Activated naive CD4-positive, alpha-beta T cell treated with anti-CD3 and anti-CD28 coated beads, Interleukin-2, amount 50 U/mL, for 24 hours (primary cell): ENCODE data around the gene TDRD5.
"Not testable (repeated sequence)": the region's sequence is repeated elsewhere in the genome, so short reads cannot be mapped to it uniquely, and the experiment has no call there.

Experiments
- H3K27ac Mint-ChIP-seq: one replicate; pipeline ENCODE4 v1.8.0; 2021; ENCODE audit warnings: mild to moderate bottlenecking, mixed read lengths
- H3K27me3 Mint-ChIP-seq: one replicate; pipeline ENCODE4 v1.8.0; 2021; ENCODE audit warnings: mixed read lengths
- H3K36me3 Mint-ChIP-seq: one replicate; pipeline ENCODE4 v1.8.0; 2021; ENCODE audit warnings: mixed read lengths
- H3K4me1 Mint-ChIP-seq: one replicate; pipeline ENCODE4 v1.8.0; 2021; ENCODE audit warnings: mixed read lengths
- H3K4me3 Mint-ChIP-seq: one replicate; pipeline ENCODE4 v1.8.0; 2021; ENCODE audit warnings: mild to moderate bottlenecking, mixed read lengths
- H3K9me3 Mint-ChIP-seq: one replicate; pipeline ENCODE4 v1.8.0; 2021; ENCODE audit warnings: mixed read lengths

TDRD5 gene

DNA sequence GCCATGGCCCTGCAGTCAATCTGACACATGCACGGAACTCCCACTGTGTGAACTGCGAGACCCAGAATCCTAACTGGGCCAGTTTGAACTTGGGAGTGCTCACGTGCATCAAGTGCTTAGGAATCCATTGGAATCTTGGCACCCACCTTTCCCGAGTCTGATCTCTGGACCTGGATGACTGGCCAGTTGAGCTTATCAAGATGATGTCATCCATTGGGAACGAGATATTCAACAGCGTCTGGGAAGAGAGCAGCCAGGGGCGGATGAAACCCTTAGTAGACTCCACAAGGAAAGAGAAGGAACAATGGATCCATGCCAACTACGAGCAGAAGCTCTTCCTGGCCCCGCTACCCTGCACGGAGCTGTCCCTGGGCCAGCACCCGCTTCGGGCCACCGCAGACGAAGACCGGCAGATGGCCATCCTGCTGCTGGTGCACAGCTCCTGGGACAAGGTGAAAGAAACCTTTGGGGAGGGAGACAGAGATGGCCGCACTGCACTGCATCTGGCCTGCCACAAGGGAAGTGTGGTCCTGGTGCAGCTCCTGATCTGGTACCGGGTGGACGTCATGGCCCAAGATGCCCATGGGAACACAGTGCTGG, 3.1 kb upstream of the TDRD5 start:
- Mint-ChIP-seq H3K36me3 (no peaks in the 10 kb centered on the region), H3K27ac (no peak overlapping the region), H3K27me3 (peaks cover 44% of the 10 kb centered on the region), H3K9me3 (no peaks in the 10 kb centered on the region), H3K4me3 (no peak overlapping the region), H3K4me1 (no peaks in the 10 kb centered on the region)

DNA sequence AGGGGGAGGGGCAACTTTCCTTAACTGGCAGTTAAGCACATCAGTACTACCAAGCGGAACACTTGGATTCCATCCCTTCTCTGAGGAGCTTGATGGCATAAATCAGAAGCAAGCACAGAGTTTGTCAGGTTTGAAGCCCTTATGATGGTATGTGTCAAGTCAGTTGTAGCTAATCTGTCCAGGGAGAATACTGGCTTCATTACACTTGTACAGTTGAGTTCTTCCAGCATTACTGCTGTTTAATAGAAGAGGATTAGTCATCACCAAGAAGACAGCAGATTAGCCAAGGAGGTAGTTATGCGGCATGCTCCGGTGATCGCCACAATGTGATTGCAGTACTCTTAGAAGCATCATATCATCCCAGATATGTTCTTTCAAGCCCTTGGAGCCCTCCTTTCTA, 2.1 kb upstream of the TDRD5 start:
- H3K4me3 Mint-ChIP-seq, result no peak overlapping the region
- peaks cover 41% of the 10 kb centered on the region for H3K27me3 Mint-ChIP-seq
- no peaks in the 10 kb centered on the region for H3K9me3 Mint-ChIP-seq
- H3K36me3 Mint-ChIP-seq, result no peaks in the 10 kb centered on the region
- H3K4me1 Mint-ChIP-seq, result no peaks in the 10 kb centered on the region
- H3K27ac Mint-ChIP-seq, result no peak overlapping the region

DNA sequence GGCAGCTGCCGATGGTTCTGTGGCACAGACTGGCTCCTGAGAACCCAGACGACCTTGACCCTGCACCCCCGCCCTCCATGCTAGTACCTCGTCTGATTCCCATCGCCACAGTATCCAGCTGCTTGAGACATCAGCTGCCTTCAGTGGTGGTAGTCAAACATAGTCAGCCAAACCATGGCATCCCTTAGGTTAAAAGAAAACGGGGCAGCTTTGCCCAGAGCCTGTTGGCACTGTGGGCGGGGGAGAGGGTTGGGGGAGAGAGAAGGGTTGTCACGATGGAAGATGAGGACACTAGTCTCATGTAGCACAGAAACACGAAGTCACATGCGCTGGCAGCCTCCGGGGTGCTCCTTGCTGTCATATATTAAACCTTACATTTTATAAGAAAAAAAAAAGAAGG, 961 bp upstream of the TDRD5 start:
- H3K9me3 Mint-ChIP-seq, result no peaks in the 10 kb centered on the region
- H3K4me3 Mint-ChIP-seq, result no peak overlapping the region
- no peak overlapping the region for H3K27ac Mint-ChIP-seq
- peaks cover 32% of the 10 kb centered on the region for H3K27me3 Mint-ChIP-seq
- H3K4me1 Mint-ChIP-seq, result no peaks in the 10 kb centered on the region
- no peaks in the 10 kb centered on the region for H3K36me3 Mint-ChIP-seq

DNA sequence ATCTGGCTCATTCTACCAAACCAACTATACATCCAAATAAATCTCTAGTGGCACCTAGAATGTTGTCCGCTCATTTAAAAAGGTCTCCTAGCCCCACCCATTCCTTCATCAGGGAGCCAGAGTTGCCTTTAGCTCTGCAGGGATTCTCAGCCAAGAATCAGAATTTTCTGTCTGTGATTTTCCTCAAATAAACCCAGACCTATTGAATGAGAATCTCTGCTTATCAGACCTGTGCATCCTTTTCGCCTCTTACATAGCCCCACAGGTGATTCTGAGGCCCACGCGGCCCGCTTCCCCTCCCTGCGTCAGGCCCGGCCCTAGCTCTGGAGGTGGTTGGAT, 410 bp upstream of the TDRD5 start:
- no peaks in the 10 kb centered on the region for H3K36me3 Mint-ChIP-seq
- no peaks in the 10 kb centered on the region for H3K4me1 Mint-ChIP-seq
- no peak overlapping the region for H3K4me3 Mint-ChIP-seq
- no peaks in the 10 kb centered on the region for H3K9me3 Mint-ChIP-seq
- no peak overlapping the region for H3K27ac Mint-ChIP-seq
- H3K27me3 Mint-ChIP-seq, result peaks cover 29% of the 10 kb centered on the region

DNA sequence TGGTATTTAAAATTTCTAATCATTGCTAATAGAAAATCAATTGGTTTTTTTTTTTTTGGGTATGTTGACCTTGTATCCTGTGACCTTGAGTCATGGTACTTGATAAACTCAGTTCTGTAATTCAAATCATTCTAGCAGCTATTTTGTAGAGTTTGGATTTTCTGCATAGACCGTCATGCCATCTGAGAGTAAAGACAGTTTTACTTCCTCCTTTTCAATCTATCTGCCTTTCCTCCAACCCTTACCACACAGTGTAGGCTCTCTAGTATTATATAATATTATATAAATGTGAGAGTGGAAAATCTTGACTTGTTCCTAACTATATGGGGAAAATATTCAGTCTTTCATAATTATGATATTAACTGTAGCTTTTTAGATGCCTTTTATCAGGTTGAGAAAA, 7.0 kb downstream of the TDRD5 start:
- no peak overlapping the region for H3K4me3 Mint-ChIP-seq
- H3K36me3 Mint-ChIP-seq, result no peaks in the 10 kb centered on the region
- no peaks in the 10 kb centered on the region for H3K9me3 Mint-ChIP-seq
- H3K27me3 Mint-ChIP-seq, result peaks cover 9% of the 10 kb centered on the region
- H3K4me1 Mint-ChIP-seq, result no peaks in the 10 kb centered on the region
- no peak overlapping the region for H3K27ac Mint-ChIP-seq

DNA sequence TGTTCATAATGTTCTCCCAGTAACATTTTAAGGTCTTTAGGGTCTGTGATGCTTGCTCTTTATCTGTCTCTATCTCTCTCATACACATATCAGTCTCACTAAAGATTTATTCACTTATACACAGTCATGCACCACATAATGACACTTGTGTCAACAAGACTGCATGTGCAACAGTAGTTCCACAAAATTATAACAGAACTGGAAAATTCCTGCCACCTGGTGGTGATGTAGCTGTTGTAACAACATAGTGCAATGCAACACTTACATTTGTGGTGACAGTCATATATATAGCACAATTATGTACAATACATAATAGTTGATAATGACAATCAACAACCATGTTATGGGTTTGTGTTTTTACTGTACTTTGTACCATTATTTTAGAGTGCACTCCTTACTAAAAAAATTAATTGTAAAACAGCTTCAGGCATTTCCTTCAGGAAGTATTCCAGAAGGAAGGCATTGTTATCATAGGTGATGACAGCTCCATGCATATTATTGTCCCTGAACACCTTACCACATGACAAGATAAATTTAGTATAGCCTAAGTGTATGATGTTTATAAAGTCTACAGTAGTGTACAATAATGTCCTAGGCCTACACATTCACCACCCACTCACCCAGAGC, 8.1 kb downstream of the TDRD5 start:
- H3K27ac Mint-ChIP-seq, result no peak overlapping the region
- H3K4me3 Mint-ChIP-seq, result no peak overlapping the region
- no peaks in the 10 kb centered on the region for H3K4me1 Mint-ChIP-seq
- peaks cover 11% of the 10 kb centered on the region for H3K27me3 Mint-ChIP-seq
- no peaks in the 10 kb centered on the region for H3K9me3 Mint-ChIP-seq
- H3K36me3 Mint-ChIP-seq, result no peaks in the 10 kb centered on the region

DNA sequence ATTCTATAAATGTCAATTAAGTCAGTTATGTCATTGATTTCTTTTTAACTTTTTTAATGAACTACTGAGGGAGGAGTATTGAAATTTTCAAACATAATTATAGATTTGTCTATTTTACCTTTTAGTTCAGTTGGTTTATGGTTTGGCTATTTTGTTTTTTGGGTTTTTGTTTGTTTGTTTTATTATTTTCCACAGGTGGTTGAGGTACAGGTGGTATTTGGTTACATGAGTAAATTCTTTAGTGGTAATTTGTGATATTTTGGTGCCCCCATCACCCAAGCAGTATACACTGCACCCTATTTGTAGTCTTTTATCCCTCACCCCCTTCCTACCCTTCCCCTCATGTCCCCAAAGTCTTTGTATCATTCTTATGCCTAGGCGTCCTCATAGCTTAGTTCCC, 9.5 kb downstream of the TDRD5 start:
- H3K9me3 Mint-ChIP-seq, result peaks cover under 1% of the 10 kb centered on the region
- no peaks in the 10 kb centered on the region for H3K36me3 Mint-ChIP-seq
- H3K27ac Mint-ChIP-seq, result no peak overlapping the region
- H3K4me3 Mint-ChIP-seq, result no peak overlapping the region
- no peaks in the 10 kb centered on the region for H3K4me1 Mint-ChIP-seq
- H3K27me3 Mint-ChIP-seq, result peaks cover 14% of the 10 kb centered on the region

DNA sequence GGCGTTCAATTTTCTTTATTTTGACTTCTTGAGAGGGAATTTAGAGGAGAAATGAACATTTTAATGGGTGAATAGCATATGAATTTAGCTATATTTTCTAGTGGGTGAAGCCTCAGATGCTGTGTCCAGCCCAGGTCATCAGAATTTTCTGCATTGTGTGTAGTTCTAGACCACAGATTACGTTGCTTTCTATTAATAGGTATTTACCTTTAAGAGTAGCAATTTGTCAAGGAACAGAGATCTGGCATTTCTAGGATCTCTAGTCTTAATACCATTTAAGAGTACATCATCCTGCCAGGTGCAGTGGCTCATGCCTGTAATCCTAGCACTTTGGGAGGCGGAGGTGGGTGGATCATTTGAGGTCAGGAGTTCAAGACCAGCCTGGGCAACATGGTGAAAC, 20.7 kb downstream of the TDRD5 start:
- Mint-ChIP-seq H3K4me1 (no peaks in the 10 kb centered on the region), H3K27me3 (peaks cover 20% of the 10 kb centered on the region), H3K36me3 (no peaks in the 10 kb centered on the region), H3K9me3 (no peaks in the 10 kb centered on the region), H3K4me3 (no peak overlapping the region), H3K27ac (no peak overlapping the region)

DNA sequence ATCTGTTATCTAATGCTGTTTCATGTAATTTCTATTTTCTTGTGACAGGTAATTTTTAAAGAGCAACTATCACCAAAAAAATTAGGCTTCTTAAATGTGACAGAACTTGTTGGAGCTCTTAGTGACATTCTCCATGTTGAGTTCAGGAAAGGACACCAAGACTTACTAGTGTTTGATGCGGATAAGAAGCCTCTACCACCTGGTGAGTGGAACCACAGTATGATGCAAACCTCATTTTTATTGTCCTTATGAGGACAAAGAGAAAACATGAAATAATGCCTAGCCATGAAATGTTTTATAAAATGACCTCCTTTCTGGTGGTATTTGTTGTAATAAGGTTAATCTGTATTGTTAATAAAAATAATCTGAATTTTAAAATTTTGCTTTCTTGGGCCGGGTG, 39.1 kb downstream of the TDRD5 start:
- H3K4me1 Mint-ChIP-seq, result no peaks in the 10 kb centered on the region
- no peaks in the 10 kb centered on the region for H3K36me3 Mint-ChIP-seq
- no peak overlapping the region for H3K27ac Mint-ChIP-seq
- no peak overlapping the region for H3K4me3 Mint-ChIP-seq
- H3K9me3 Mint-ChIP-seq, result no peaks in the 10 kb centered on the region
- no peaks in the 10 kb centered on the region for H3K27me3 Mint-ChIP-seq

DNA sequence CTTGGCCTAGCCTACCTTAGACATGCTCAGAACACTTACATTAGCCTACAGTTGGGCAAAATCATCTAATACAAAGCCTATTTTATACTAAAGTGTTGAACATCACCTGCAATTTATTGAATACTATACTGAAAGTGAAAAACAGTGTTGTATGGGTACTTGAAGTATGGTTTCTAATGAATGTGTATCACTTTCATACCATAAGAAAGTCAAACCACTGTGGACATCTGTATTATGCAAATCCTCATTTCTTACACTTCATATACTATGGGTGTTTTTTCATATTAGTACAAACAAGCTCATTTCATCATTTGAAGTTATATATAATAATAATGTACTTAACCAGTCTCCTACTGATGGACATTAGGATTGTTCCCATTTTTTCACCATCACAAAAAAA, 41.2 kb downstream of the TDRD5 start:
- Mint-ChIP-seq H3K9me3 (no peaks in the 10 kb centered on the region), H3K36me3 (no peaks in the 10 kb centered on the region)

DNA sequence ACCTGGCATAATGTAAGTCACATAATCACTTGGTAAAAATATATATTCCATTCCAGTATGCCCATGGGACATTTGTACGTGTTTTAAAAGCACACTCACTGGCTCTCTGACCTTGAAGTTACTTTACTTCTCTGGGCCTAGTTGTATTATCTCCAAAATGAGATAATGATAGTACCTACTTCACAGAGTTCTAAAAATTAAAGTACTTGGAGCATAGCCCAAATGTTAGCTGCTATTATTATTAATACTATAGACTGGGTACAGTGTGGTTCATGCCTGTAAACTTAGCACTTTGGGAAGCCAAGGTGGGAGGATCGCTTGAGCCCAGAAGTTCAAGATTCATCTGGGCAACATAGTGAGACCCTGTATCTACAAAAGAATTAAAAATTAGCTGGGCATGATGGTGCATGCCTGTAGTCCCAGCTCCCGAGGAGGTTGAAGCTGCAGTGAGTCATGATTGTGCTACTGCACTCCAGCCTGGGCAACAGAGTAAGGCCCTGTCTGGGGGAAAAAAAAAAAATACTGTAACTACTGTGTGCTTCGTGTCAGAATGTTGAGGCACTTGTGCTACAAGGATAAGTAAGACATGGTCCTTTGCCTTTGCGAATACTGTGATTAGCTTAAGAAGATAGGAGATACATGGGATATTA, 45.7 kb downstream of the TDRD5 start:
- Mint-ChIP-seq H3K4me1 (no peaks in the 10 kb centered on the region), H3K4me3 (no peak overlapping the region), H3K36me3 (no peaks in the 10 kb centered on the region), H3K27ac (no peak overlapping the region), H3K9me3 (no peaks in the 10 kb centered on the region), H3K27me3 (peaks cover 2% of the 10 kb centered on the region)

More for the DNA sequence above, 41.2 kb downstream of the TDRD5 start:
- no peaks in the 10 kb centered on the region for H3K27me3 Mint-ChIP-seq
- H3K4me3 Mint-ChIP-seq, result no peak overlapping the region
- no peak overlapping the region for H3K27ac Mint-ChIP-seq
- no peaks in the 10 kb centered on the region for H3K4me1 Mint-ChIP-seq

DNA sequence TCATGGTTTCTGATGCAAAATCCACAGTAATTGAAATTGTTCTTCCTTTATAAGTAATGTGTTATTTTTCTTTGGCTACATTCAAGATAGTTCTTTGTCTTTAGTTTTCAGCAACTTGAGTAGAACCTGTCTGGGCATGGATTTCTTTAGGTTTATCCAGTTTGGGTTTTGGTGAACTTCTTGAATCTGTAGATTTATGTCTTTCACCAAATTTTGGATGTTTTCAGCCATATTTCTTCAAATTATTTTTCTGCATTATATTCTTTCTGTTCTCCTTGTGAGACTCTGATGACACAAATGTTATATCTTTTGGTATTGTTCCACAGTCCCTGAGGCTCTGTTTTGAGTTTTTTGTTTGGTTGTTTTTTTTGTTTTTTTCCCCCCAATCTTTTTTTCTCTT, 69.4 kb downstream of the TDRD5 start:
- Mint-ChIP-seq H3K27ac (no peak overlapping the region), H3K4me1 (no peaks in the 10 kb centered on the region), H3K4me3 (no peak overlapping the region), H3K36me3 (peaks cover 1% of the 10 kb centered on the region), H3K27me3 (peaks cover 11% of the 10 kb centered on the region), H3K9me3 (peaks cover 16% of the 10 kb centered on the region)

DNA sequence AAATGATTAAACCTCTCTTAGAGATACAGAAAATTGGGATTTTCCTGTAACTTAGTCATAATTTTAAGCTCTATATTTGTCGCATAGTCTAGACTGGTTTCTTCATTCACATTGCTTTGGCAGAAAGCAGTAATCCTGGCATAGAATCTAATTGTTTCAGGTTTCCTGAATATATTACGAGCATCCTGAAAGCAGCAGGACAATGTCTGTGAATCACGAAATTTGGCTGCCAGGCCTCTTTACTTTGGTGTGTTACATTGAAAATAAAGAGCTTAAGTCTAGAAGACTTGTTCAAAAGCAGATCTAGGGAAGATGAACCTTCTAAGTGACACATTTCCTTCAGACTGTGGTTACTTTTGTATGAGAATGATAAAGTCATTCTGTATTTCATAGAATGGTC, 72.2 kb downstream of the TDRD5 start:
- Mint-ChIP-seq H3K27me3 (peaks cover 12% of the 10 kb centered on the region), H3K4me3 (no peak overlapping the region), H3K27ac (no peak overlapping the region), H3K9me3 (peaks cover 16% of the 10 kb centered on the region), H3K4me1 (no peaks in the 10 kb centered on the region), H3K36me3 (peaks cover 1% of the 10 kb centered on the region)

DNA sequence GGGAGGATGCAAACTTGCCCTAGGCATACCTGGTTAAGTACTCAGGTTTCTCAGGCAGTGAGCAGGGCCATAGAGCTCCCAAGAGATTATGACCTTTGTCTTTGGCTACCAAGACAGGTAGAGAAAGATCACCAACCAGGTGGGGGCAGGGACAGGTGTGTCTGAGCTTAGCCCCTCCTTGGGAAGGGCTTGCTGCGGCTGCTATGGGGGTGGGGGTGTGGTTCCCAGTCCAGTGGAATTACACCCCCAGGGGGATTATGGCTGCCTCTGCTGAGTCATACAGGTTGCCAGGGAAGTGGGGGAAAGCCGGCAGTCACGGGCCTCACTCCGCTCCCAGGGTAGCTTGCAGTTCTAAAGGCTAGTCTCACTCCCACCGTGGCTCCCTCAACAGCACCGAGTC, 86.2 kb downstream of the TDRD5 start:
- H3K4me1 Mint-ChIP-seq, result no peaks in the 10 kb centered on the region
- peaks cover 19% of the 10 kb centered on the region for H3K27me3 Mint-ChIP-seq
- H3K4me3 Mint-ChIP-seq, result no peak overlapping the region
- H3K36me3 Mint-ChIP-seq, result peaks cover under 1% of the 10 kb centered on the region
- H3K27ac Mint-ChIP-seq, result no peak overlapping the region
- H3K9me3 Mint-ChIP-seq, result peaks cover 6% of the 10 kb centered on the region

DNA sequence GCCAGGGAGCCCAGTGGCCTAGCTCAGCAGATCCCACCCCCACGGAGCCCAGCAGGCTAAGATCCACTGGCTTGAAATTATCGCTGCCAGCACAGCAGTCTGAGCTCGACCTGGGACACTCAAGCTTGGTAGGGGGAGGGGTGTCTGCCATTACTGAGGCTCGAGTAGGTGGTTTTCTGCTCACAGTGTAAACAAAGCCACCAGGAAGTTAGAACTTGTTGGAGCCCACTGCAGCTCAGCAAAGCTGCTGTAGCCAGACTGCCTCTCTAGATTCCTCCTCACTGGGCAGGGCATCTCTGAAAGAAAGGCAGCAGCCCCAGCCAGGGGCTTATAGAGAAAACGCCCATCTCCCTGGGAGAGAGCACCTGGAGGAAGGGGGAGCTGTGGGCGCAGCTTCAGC, 102.9 kb downstream of the TDRD5 start:
- H3K36me3 Mint-ChIP-seq, H3K9me3 Mint-ChIP-seq, H3K4me1 Mint-ChIP-seq, H3K27ac Mint-ChIP-seq, H3K4me3 Mint-ChIP-seq: not testable (repeated sequence)
- peaks cover 12% of the 10 kb centered on the region for H3K27me3 Mint-ChIP-seq

DNA sequence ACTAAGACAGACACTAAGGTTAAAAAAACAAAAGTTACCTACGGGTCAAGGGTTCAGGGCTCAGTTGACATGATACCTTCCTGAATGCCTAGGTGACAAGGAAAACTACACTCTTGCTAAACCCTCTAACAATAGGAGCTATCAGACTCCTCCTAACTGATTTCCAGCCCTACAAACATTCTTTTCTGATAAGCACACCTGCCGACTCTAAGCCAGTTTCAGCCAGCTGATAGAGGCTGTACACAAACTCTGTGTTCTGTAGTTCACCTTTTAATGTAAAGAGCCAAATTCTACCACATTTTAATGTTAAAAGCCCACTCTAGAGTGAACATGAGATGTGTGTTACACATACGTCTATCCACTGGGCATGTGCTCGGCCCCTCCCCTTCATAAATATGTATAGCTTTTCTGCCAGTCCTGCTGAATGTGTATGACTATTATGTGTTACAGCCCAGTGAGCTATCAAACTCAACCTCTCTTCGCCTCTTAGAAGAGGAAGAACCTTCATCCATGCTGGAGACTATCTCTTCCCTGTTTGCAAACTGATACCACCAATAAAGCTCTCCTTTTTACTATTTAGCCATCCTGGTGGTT, 111.4 kb downstream of the TDRD5 start:
- Mint-ChIP-seq H3K27me3 (no peaks in the 10 kb centered on the region), H3K4me3 (no peak overlapping the region), H3K9me3 (no peaks in the 10 kb centered on the region), H3K4me1 (peaks cover 3% of the 10 kb centered on the region), H3K27ac (no peak overlapping the region), H3K36me3 (no peaks in the 10 kb centered on the region)
